Activated B cell treated with CpG ODN at 0.5 μM for 24 hours (primary cell): Measurements from ENCODE around the gene ERGIC1. TPM values are rescaled to one million over a fixed set of nuclear protein-coding genes. Genes with fewer than 3 reads are reported as not detected.
"Not testable (repeated sequence)": the region's sequence is repeated elsewhere in the genome, so short reads cannot be mapped to it uniquely, and the experiment has no call there.

Experiments
- ATAC-seq: fragments of 200-7000 bp; cut with Tn5 transposase; one replicate; pipeline ENCODE4 v1.10.0; 2021; ENCODE audit warnings: low read depth, mild to moderate bottlenecking, moderate library complexity
- CTCF ChIA-PET: fragments of 350-600 bp; sonication (Branson Sonifier 250); formaldehyde crosslinking; loops from one replicate; lab custom pipeline; 2021; ENCODE audit warnings: antibody characterized with exemption; lab: Charles Lee
- POLR2A ChIA-PET: fragments of 350-600 bp; sonication (Branson Sonifier 250); formaldehyde crosslinking; loops from one replicate; lab custom pipeline; 2021; ENCODE audit warnings: antibody characterized with exemption; lab: Charles Lee
- DNase-seq: peaks from one replicate; pipeline ENCODE4 v3.0.0; 2022
- H3K27ac Mint-ChIP-seq: one replicate; pipeline ENCODE4 v1.8.0; 2020; ENCODE audit warnings: mixed read lengths
- H3K27me3 Mint-ChIP-seq: one replicate; pipeline ENCODE4 v1.8.0; 2021; ENCODE audit warnings: mixed read lengths
- H3K36me3 Mint-ChIP-seq: one replicate; pipeline ENCODE4 v1.8.0; 2021; ENCODE audit warnings: low read depth, mixed read lengths
- H3K4me1 Mint-ChIP-seq: one replicate; pipeline ENCODE4 v1.8.0; 2021; ENCODE audit warnings: mixed read lengths
- H3K4me3 Mint-ChIP-seq: one replicate; pipeline ENCODE4 v1.8.0; 2020; ENCODE audit warnings: mild to moderate bottlenecking, mixed read lengths
- H3K9me3 Mint-ChIP-seq: one replicate; pipeline ENCODE4 v1.8.0; 2020; ENCODE audit warnings: mixed read lengths
- intact Hi-C: fragments of 100-400 bp; cut with micrococcal nuclease; formaldehyde crosslinking; loops from one replicate; pipeline ENCODE4 v1.15.1; 2024
- total RNA-seq: library from RNA; stranded (reverse); gene quantifications from 2 replicates; pipeline ENCODE4 v1.2.3, GENCODE V29; 2022
- TF ChIP-seq, protein P1 (sequence below): fragments of 200-600 bp; IDR thresholded peaks from one replicate; pipeline ENCODE4 v1.8.0; 2022; ENCODE audit warnings: antibody characterized with exemption, mild to moderate bottlenecking

ERGIC1 gene
- total RNA-seq, 1 donor from 2014 or later: 72.5 TPM

DNA sequence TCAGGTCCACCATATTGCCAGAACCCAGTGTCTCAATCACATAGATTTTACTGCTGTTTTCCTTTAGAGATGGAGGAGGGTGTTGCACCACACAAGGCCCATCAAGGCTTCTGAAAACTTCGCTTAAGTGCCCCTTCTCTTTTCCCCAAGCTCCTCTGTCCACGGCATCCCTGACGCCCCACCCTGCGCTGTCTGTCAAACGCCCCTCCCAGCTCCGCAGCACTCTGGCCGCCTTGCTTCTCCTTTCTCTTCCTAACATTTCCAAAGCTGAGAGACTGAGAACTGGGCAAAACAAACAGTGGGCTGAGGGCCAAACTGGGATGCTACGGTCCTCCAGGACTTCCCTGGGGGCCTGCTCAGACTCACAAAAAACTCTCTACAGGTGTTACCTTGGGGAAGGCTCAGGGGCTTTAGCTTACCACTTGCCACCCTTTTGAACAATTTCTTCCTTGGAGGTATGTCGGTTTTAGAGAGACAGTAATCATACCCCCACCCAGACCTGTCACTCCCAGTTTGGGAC lies 28.3 kb upstream of the ERGIC1 start:
- Mint-ChIP-seq H3K36me3 (no peaks in the 10 kb centered on the region), H3K27me3 (no peaks in the 10 kb centered on the region), H3K4me3 (no peak overlapping the region), H3K4me1 (peaks cover 15% of the 10 kb centered on the region), H3K9me3 (no peaks in the 10 kb centered on the region), H3K27ac (peak overlapping the region; percentile 63)
- intact Hi-C loops: no loop called here
- ChIA-PET POLR2A (interaction anchor here (1.4 to 2.8 kb wide), 2 partner anchors 12 to 33 kb away, joined by 3 to 79 read pairs; partner anchors contain the start of gene DUSP1), CTCF (interaction anchor here (3.1 kb wide), 1 partner anchor 35 kb away, joined by 26 read pairs; the partner anchor contains the start of gene DUSP1)
- DNase-seq (no peak), ATAC-seq (no peak)
- TF ChIP-seq, protein P1, sequence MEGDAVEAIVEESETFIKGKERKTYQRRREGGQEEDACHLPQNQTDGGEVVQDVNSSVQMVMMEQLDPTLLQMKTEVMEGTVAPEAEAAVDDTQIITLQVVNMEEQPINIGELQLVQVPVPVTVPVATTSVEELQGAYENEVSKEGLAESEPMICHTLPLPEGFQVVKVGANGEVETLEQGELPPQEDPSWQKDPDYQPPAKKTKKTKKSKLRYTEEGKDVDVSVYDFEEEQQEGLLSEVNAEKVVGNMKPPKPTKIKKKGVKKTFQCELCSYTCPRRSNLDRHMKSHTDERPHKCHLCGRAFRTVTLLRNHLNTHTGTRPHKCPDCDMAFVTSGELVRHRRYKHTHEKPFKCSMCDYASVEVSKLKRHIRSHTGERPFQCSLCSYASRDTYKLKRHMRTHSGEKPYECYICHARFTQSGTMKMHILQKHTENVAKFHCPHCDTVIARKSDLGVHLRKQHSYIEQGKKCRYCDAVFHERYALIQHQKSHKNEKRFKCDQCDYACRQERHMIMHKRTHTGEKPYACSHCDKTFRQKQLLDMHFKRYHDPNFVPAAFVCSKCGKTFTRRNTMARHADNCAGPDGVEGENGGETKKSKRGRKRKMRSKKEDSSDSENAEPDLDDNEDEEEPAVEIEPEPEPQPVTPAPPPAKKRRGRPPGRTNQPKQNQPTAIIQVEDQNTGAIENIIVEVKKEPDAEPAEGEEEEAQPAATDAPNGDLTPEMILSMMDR: no peak

DNA sequence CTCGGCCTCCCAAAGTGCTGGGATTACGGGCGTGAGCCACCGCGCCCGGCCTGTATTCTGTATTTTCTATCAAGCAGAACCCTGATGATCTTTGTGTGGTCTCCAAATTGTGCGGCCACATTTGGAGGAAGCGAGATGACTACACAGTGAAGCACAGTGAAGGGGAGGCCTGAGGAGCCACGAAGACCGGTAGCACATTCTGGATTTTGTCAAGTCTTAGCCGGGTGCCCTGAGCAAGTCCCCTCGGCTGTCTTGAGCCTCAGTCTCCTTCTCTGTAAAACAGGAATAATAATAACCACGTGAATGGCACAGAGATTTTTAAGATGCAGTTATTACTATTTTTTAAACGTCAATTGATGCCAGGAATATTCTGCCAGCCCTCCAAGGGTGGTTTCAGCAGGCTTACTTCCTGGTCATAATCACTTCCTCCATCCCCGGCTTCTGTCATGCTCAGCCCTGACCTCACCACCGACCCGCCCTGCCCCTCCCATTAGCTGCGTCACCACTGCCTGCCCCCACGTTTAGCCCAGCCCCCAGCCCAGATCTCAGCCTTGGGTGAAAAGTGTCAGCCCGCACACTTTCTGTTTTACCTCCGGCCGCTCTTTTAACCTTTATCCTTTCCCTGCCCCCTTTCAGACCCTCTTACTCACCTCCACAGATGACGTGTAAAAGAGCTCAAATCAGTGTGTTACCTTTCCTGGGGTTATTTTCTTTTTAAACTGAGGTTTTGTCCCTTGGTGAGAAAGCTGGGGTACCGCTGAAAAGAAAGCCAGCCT lies 27.0 kb upstream of the ERGIC1 start:
- peak; percentile 99 for ATAC-seq
- Mint-ChIP-seq H3K4me3 (peak overlapping the region; percentile 82), H3K36me3 (no peaks in the 10 kb centered on the region), H3K27ac (peak overlapping the region; percentile 85), H3K9me3 (no peaks in the 10 kb centered on the region), H3K27me3 (no peaks in the 10 kb centered on the region), H3K4me1 (peaks cover 15% of the 10 kb centered on the region)
- ChIA-PET POLR2A (interaction anchor here (0.6 to 2.8 kb wide), 20 partner anchors 10 to 338 kb away, joined by 3 to 79 read pairs (median 6); partner anchors contain the start of genes DUSP1, ERGIC1 and RPL26L1), CTCF (interaction anchor here (0.6 to 3.1 kb wide), 3 partner anchors 36 to 125 kb away, joined by 3 to 26 read pairs (median 3); partner anchors contain the start of gene DUSP1)
- TF ChIP-seq, protein P1: no peak
- intact Hi-C loops: loop anchor here (1.0 kb wide), 6 partner anchors 13 to 43 kb away; no protein-coding TSS in a partner anchor
- peak; percentile 68 for DNase-seq

DNA sequence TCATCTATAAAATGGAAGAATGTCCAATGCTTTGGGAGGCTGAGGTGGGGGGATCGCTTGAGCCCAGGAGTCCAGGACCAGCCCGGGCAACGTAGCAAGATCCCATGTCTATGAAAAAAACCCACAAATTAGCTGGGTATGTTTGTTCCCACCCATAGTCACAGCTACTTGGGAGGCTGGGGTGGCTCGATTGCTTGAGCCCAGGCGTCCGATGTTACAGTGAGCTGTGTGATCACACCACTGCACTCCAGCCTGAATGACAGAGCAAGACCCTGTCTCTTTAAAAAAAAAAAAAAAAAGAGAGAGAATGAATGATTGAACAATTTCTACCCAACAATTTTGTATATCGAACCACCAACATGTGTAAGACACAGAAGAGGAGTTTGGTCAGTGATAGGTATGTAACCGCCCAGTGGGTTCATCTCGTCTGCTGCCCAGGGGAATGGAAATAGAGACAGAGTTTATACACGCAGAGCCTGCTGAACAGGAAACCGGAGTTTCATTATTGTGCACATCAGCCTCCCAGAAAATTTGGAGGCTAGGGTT lies 26.2 kb upstream of the ERGIC1 start:
- Mint-ChIP-seq H3K4me3 (peak overlapping the region; percentile 82), H3K9me3 (no peaks in the 10 kb centered on the region), H3K27me3 (no peaks in the 10 kb centered on the region), H3K4me1 (peaks cover 15% of the 10 kb centered on the region), H3K36me3 (no peaks in the 10 kb centered on the region), H3K27ac (peak overlapping the region; percentile 85)
- DNase-seq (no peak), ATAC-seq (no peak)
- POLR2A ChIA-PET: interaction anchor here (0.6 to 2.8 kb wide), 18 partner anchors 11 to 337 kb away, joined by 3 to 79 read pairs (median 6); partner anchors contain the start of genes DUSP1, ERGIC1 and RPL26L1
- TF ChIP-seq, protein P1: no peak
- intact Hi-C loops: loop anchor here (1.0 kb wide), 6 partner anchors 14 to 43 kb away; no protein-coding TSS in a partner anchor
- CTCF ChIA-PET: interaction anchor here (0.6 to 3.1 kb wide), 3 partner anchors 37 to 125 kb away, joined by 3 to 26 read pairs (median 3); partner anchors contain the start of gene DUSP1

DNA sequence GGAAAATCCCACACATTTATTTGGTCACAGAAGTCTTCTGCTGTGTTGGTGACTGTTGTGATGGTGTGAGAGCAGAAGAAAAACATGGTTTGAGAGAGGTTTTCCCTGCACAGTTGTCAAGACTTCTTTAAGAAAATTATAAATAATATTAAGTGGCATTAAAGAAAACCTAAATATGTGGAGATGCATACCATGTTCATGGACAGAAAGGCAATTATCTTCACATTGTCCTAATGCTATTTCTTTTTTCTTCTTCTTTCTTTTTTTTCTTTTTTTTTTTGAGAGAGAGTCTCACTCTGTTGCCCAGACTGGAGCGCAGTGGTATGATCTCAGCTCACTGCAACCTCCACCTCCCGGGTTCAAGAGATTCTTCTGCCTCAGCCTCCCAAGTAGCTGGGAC lies 24.3 kb upstream of the ERGIC1 start:
- intact Hi-C loops: no loop called here
- ChIA-PET CTCF (no interaction called here), POLR2A (no interaction called here)
- Mint-ChIP-seq H3K27me3 (no peaks in the 10 kb centered on the region), H3K4me3 (no peak overlapping the region), H3K9me3 (no peaks in the 10 kb centered on the region), H3K4me1 (peaks cover 15% of the 10 kb centered on the region), H3K27ac (no peak overlapping the region), H3K36me3 (no peaks in the 10 kb centered on the region)
- TF ChIP-seq, protein P1: no peak
- DNase-seq (no peak), ATAC-seq (no peak)

DNA sequence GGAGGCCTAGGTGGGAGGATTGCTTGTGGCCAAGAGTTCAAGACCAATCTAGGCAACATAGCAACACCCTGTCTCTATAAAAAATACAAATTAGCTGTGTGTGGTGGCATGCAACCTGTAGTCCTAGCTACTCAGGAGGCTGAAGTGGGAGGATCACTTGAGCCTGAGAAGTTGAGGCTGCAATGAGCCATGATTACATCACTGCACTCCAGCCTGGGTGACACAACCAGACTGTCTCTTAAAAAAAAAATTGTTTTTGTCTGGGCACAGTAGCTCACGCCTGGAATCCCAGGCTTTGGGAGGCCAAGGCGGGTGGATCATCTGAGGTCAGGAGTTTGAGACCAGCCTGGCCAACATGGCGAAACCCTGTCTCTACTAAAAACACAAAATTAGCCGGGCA lies 23.1 kb upstream of the ERGIC1 start:
- H3K27ac Mint-ChIP-seq, CTCF ChIA-PET, H3K4me3 Mint-ChIP-seq, ATAC-seq, intact Hi-C loops, H3K36me3 Mint-ChIP-seq, DNase-seq, H3K9me3 Mint-ChIP-seq, H3K27me3 Mint-ChIP-seq: not testable (repeated sequence)
- peaks cover 23% of the 10 kb centered on the region for H3K4me1 Mint-ChIP-seq
- POLR2A ChIA-PET: interaction anchor here (1.1 kb wide), 1 partner anchor 39 kb away, joined by 3 read pairs; no protein-coding TSS in a partner anchor
